Erythroblast (primary cell): ENCODE results near the gene PADI3.

ENCODE experiments used
- GATA1 ChIP-seq: IDR thresholded peaks from 2 replicates; pipeline ENCODE4 v1.6.1; 2011; ENCODE audit warnings: low read depth, mild to moderate bottlenecking, control low read depth, low read length, moderate library complexity
- POLR2A ChIP-seq: IDR thresholded peaks from 2 replicates; pipeline ENCODE4 v1.6.1; 2011; ENCODE audit warnings: mild to moderate bottlenecking, low read length

GRCh38 chr1:17315542-17316130 is 66.7 kb downstream of the PADI3 start:
- TF ChIP-seq POLR2A: no peak
- TF ChIP-seq GATA1: no peak
